ENCODE measurements around the gene SYK.

Gene SYK

DNA sequence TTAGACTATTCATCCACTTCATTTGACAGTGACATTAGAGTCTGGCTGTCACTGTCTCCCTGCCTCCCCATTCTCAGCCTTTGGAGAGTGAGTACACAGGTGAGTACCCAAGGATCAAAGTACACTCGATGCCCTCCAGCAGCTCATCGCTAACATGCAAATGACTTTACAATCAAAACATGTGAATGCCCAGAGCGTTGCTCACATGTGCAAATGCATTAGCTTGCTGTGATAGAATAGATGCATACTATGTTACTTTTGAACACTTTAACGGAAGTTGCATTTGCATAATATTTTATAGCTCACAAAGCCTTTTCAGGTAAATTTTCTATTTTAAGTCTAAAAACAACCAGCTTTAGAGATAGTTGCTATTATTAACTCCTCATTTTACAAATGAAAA is 107.6 kb downstream of the SYK start:
- no peak for DNase-seq

GRCh38 chr9:90909747-90910283 is 108.2 kb downstream of the SYK start:
- DNase-seq, result no peak

DNA sequence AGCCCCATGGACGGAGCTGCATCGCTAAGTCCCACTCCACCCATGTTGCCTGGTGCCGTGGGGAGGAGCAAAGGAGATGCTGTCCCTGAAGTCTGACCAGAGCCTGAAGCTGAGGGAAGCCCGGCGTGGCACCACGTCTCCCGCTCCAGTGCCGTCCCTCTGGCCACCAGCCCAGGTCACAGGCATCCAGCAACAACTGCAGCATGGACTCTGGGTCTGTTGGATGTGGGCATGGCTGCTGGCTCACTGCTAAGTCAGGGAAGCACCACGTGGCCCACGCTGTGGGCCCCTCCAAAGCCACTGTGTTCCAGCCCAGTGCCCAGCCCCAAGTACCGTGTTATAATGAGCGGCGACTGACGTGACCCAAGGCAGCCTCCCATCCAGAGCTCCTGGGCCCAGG is 112.6 kb downstream of the SYK start:
- DNase-seq, result no peak

- DNase-seq, result peak; percentile 71
These were observed 113.4 kb downstream of the SYK start for GRCh38 chr9:90914868-90915483.

DNA sequence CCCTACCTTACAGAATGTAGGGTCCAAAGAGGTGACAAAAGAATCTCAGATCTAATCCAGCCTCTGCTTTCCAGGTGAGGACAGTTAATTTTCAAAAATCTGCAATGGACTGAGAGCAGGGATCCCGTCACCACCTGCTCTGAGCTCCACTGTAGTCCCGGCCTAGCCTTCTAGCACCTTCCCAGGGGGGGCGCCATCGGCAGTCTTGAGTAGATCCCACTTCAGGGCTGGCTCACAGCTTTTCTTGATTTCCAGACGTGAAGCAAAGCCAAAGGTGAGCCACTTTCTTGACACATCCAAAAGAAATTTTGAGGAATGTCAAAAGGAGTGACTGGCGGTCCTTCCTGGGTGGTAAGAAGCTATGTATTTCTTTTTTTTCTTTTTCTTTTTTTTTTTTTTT is 114.1 kb downstream of the SYK start:
- peak; percentile 31 for DNase-seq

DNA sequence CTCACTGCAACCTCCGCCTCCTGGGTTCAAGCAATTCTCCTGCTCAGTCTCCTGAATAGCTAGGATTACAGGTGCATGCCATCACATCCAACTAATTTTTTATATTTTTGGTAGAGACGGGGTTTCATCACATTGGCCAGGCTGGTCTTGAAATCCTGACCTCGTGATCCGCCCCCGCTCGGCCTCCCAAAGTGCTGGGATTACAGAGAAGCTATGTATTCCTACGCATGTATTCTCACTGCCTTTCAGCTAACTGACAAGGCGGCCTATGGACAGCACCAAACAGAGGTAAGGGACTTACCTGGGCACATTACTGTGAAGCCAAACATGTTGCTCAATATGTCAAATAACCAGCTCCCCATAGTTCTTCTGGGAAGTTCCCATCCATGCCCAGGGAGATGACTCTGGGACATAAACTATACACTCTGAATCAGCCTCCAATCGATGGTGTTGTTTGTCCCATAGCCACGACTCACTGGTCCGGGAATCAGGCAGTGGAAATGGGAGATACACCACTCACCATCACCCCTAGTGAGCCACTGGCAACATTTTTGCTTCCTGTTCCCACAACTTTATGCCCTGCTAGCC is 114.6 kb downstream of the SYK start:
- no peak for DNase-seq

DNA sequence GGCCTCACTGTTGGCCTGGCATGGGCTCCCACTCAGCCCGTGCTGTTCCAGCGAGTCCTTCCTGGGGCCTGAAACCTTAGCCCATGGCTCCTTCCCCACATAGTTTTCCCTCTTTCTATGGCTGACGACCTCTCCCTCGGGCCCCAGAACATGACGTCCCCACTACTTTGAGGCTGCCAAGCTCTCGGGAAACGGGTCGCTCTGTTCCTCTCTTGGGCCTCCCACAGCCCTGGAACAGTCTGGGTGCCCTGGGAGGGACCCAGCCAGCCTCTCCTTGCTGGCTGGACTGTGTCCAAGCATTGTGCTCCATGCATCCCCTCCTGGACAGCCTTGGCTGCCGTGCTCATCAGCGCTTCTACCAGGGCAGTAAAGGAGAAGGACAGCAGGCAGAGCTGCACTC is 118.3 kb downstream of the SYK start:
- no peak for DNase-seq

- no peak for DNase-seq
These were observed 119.5 kb downstream of the SYK start for GRCh38 chr9:90921104-90921503.

DNA sequence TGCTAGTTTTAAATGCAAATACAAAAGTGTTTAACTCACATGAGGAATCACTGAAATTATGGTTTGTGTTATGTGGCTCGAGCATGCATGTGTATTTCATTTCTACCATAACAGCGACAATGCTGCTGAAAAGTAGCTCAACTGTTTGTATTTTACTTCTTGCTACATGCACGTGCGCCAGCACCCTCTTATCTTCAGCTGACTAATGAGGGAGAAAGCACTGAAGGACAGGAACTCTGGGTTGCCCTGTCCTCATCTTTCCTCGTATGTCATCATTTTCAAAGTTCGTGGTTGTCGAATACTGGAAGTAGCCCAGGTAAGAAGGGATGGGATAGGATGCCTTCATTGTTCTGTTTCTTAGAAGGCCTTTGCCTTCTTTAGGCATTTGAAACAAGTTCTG is 120.3 kb downstream of the SYK start:
- DNase-seq, result no peak

GRCh38 chr9:90925581-90926257 is 124.1 kb downstream of the SYK start:
- no peak for DNase-seq

DNA sequence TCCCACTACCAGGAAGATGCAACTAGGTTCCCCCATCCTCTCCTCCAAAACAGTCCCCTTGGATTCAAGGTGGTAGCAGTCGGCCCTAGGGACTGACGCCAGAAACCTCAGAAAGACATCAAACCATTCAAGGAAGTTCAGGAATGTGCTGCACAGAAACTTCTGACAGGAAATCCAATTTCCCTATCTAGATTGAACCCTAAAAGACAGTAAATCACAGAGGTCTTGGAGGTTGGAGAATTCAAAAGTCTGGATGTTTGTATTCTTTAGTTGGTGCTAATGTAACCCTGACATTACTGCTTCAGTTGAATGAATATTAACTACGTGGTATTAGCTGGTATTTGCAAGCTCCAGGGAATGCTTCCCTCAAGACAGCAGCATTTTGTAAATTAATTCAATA is 125.3 kb downstream of the SYK start:
- no peak for DNase-seq

DNA sequence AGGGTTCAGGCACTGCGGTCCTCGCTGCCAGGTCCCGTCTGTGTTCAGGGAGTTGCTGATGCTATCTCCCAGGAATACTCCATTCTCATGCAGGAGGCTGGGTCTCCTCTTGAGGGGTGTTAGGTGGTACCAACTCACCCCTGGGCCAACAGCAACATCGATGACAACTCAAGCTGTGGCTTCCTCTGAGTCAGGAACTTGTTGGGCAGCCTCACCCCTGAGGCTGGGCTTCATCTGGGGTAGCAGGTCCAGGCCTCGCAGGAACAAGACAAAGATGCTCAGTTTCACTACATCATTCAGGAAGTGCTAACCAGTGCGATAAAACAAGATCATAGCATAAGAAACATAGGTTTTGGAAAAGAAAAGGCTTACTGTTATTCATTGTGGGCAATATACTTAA is 125.9 kb downstream of the SYK start:
- DNase-seq, result no peak

DNA sequence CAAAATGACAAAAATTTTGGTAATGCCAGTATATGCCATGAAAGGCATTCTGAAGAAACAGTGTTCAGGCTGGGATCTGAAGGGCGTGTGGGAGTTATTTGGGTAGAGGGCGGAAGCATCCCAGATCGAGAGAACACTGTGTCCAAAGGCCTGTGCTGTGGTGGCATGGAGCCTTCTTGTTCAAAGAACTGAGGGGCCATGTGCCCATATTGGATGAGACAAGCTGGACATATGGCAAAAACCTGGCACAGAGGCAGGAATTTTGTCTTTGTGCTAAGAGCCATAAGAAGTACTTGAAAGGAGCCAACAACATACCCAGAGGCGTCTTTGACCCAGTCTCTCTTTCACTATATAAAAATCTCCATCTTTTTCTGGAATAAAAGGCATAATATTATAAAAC is 128.0 kb downstream of the SYK start:
- DNase-seq, result no peak

- DNase-seq, result no peak
These were observed 131.8 kb downstream of the SYK start for GRCh38 chr9:90933468-90933867.

GRCh38 chr9:90939351-90939750 is 137.7 kb downstream of the SYK start:
- DNase-seq, result no peak

DNA sequence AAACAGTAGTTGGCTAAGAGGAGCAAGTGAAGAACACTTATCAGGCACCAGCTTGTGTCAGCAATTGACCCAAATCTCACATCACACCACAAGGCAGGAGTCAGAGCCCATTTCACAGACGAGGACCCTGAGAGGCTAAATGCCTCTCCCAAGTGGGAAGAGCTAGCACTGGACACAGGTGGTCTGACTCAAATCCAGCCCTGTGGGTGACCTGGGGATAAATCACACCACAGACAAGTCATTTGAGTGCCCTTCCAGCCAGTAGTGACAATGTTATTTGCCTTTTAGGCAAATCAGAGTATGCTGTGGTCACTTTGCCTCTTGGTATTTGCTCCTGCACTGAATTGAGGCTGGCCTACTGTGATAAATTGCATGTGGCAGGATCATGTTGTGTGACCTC is 138.7 kb downstream of the SYK start:
- DNase-seq, result no peak

DNA sequence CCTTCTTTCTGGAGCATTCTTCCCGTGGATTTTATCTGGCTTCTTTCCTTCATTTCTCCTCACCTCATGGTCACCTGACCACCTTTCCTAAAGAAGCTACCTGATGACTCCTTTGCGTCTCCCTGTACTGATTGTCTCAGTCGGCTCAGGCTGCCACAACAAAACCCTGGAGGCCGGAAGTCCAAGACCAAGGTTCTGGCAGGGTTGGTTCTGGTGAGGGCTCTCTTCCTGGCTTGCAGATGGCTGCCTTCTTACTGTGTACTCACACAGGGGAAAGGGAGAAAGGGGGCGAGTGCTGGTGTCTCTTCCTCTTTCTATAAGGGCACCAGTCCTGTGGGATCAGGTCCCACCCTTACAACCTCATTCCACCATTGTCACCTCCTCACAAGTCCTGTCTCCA is 140.0 kb downstream of the SYK start:
- DNase-seq, result no peak

- DNase-seq, result no peak
These were observed 140.9 kb downstream of the SYK start for GRCh38 chr9:90942555-90942954.

DNA sequence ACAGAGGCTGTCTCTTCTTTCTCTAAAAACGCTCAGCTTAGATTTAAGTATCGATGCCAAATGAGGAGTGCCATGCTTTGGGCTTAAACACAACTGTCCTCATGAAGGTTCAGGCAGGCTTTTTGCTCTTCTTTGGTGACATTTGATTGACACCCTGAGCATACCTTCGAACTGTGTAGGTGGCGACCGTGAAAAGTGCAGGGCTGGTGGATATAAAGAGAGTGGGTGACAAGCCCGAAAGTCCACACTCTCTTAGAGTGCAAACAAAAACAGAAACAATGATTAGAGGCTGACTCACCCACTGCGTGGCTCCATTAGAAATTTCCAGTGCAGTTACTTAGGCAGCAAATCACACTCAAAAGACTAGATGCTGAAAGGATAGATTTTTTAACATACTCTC is 141.7 kb downstream of the SYK start:
- DNase-seq, result no peak

GRCh38 chr9:90945336-90945735 is 143.7 kb downstream of the SYK start:
- DNase-seq, result no peak

- no peak for DNase-seq
These were observed 145.4 kb downstream of the SYK start for GRCh38 chr9:90946982-90947381.
